Measurements from ENCODE around the gene SH2D3C. TPM values are rescaled to one million over a fixed set of nuclear protein-coding genes. Genes with fewer than 3 reads are reported as not detected.
A peak's percentile ranks its signal among the peaks of the same experiment; 100 is the strongest.

Gene SH2D3C
- total RNA-seq, 1 donor from 2014 or later, result 85.3 TPM

DNA sequence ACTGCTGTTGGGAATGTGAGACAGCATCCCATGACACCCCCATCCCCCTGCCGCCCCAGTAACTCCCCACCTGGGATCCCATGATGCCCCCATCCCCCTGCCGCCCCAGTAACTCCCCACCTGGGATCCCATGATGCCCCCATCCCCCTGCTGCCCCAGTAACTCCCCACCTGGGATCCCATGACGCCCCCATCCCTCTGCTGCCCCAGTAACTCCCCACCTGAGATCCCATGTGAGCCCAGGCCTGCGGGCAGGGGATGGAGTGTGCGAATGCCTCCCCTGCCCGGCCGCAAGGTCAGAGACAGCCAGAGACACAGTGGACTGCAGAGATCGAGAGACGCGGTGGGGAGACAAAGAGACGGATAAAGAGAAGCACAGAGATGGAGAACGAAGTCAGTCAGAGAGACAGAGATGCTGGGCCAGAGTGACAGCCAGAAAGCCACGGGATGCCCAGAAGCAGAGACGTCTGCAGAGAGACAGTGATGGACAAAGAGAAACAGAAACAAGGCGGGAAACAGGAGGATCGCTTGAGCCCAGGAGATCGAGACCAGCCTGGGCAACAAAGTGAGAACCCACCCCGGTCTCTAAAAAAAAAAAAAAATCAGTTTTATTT lies 992 bp downstream of the SH2D3C start:
- intact Hi-C loops (cut with DNase I), result no loop called here
- H3K27me3 ChIP-seq, result no peaks in the 10 kb centered on the region
- H3K27ac ChIP-seq, result peak overlapping the region; percentile 78
- H3K36me3 ChIP-seq, result no peaks in the 10 kb centered on the region
- ATAC-seq (no peak), DNase-seq (no peak)
- TF ChIP-seq, protein P1, sequence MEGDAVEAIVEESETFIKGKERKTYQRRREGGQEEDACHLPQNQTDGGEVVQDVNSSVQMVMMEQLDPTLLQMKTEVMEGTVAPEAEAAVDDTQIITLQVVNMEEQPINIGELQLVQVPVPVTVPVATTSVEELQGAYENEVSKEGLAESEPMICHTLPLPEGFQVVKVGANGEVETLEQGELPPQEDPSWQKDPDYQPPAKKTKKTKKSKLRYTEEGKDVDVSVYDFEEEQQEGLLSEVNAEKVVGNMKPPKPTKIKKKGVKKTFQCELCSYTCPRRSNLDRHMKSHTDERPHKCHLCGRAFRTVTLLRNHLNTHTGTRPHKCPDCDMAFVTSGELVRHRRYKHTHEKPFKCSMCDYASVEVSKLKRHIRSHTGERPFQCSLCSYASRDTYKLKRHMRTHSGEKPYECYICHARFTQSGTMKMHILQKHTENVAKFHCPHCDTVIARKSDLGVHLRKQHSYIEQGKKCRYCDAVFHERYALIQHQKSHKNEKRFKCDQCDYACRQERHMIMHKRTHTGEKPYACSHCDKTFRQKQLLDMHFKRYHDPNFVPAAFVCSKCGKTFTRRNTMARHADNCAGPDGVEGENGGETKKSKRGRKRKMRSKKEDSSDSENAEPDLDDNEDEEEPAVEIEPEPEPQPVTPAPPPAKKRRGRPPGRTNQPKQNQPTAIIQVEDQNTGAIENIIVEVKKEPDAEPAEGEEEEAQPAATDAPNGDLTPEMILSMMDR (IDR thresholded peaks at IDR 0.05), result no peak
- H3K4me1 ChIP-seq, result peaks cover 14% of the 10 kb centered on the region
- no peaks in the 10 kb centered on the region for H3K9me3 ChIP-seq
- peak overlapping the region; percentile 43 for H3K4me3 ChIP-seq

DNA sequence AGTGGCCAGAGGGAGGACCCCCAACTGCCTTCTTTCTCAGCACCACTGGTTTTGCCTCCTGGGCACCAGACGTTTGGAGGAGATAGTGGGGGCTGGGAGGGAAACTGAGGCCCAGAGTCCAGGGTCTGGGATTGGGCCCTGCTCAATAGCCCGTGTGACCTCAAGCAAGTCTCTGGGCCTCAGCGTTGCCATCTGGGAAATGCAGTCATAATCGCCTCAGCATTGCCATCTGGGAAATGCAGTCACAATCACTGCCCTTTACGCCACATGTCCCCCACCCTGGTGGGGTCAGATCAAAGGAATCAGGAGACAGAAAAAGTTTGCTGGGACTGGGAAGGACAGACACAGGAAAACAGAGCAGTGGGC lies 1.6 kb downstream of the SH2D3C start:
- intact Hi-C loops (cut with DNase I), result no loop called here
- H3K27ac ChIP-seq, result peak overlapping the region; percentile 30

DNA sequence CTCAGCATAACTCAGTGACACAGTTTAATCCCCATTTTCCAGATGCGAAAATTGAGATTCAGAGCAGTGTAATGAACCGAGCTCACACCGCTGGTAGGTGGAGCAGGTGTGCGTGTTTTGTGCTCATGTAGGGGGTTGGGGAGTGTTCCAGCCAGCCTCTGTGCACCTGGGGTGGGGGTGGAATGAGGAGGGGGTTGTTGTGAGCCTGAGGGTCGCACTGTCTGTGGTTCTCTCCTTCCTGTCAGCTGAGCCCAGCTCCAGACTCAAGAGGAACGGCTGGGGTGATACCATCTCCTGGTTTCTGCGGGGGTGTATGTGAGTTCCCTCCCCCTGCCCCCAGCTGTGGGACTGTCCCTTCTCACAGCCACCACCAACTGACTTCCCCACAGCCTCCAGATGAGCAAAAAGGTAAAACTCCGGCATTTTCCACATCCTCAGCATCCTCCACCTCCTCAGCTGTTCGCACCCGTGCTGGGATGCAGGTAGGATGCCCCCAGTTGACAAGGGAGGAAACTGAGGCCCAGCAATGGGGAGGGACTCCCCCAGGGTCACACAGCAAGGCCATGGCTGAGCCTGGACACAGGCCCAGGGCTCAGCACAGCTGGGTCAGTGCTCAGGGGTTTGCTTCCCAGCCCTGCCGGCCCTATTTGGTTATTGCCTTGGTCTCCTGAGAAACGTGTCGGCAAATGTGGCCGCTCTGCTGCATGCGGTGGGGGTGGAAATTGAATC lies 2.1 kb downstream of the SH2D3C start:
- H3K9me3 ChIP-seq, result no peaks in the 10 kb centered on the region
- DNase-seq, result peak; percentile 73
- H3K4me1 ChIP-seq, result peaks cover 19% of the 10 kb centered on the region
- no peaks in the 10 kb centered on the region for H3K27me3 ChIP-seq
- H3K36me3 ChIP-seq, result no peaks in the 10 kb centered on the region
- peak overlapping the region; percentile 43 for H3K4me3 ChIP-seq
- intact Hi-C loops (cut with DNase I), result no loop called here
- peak; percentile 62 for ATAC-seq
- peak overlapping the region; percentile 30 for H3K27ac ChIP-seq
- TF ChIP-seq, protein P1 (IDR thresholded peaks at IDR 0.05), result no peak

More for the DNA sequence above, 1.6 kb downstream of the SH2D3C start:
- no peak for DNase-seq
- H3K9me3 ChIP-seq, result no peaks in the 10 kb centered on the region
- peak overlapping the region; percentile 43 for H3K4me3 ChIP-seq
- no peak for ATAC-seq
- H3K27me3 ChIP-seq, result no peaks in the 10 kb centered on the region
- H3K4me1 ChIP-seq, result peaks cover 15% of the 10 kb centered on the region
- TF ChIP-seq, protein P1 (IDR thresholded peaks at IDR 0.05), result no peak
- no peaks in the 10 kb centered on the region for H3K36me3 ChIP-seq

DNA sequence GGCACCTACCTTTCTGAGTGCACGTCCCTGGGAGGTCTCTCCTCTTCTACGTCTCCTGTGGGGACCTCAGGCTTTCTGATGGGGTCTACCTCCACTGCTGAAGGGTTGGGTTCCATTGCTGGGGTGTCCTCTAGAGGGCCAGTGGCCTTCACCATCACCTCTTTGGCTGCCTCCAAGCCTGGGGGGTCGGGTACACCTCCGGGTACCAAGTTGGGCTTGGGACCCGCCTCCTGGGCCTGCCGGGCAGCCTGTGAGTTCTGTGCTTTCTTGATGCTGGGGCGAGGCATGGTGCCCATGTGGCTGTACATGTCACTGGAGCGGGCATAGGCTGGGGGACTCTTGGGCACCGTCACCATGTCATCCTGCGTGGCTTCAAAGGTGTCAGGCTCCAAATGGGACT lies 4.5 kb downstream of the SH2D3C start:
- intact Hi-C loops (cut with DNase I), result no loop called here
- Histone ChIP-seq H3K36me3 (no peaks in the 10 kb centered on the region), H3K27ac (no peak overlapping the region), H3K27me3 (no peaks in the 10 kb centered on the region), H3K4me1 (peaks cover 27% of the 10 kb centered on the region), H3K4me3 (no peak overlapping the region), H3K9me3 (no peaks in the 10 kb centered on the region)
- ATAC-seq (no peak), DNase-seq (no peak)
- TF ChIP-seq, protein P1 (IDR thresholded peaks at IDR 0.05), result no peak

DNA sequence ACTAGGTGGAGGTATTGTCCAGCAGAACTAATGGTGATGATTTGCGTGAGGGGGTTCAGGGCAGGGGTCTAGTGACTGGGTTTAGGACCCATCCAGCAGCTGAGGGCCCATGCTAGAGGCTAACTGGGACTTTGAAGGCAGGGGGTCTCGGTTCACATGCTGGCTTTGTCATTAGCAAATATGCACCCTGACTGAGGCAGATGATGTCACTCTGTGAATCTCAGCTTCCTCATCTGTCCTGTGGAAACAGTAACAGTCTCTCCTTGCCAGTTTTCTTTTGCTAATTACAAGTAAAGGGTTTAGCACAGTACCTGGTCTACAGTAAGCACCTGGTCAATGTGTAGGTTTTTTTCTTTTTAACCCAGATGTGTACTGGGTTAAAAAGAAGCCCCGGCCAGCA lies 5.2 kb downstream of the SH2D3C start:
- H3K9me3 ChIP-seq, result no peaks in the 10 kb centered on the region
- DNase-seq (no peak), ATAC-seq (no peak)
- no peak overlapping the region for H3K4me3 ChIP-seq
- intact Hi-C loops (cut with DNase I), result no loop called here
- TF ChIP-seq, protein P1 (IDR thresholded peaks at IDR 0.05), result no peak
- H3K36me3 ChIP-seq, result no peaks in the 10 kb centered on the region
- H3K4me1 ChIP-seq, result peaks cover 20% of the 10 kb centered on the region
- no peak overlapping the region for H3K27ac ChIP-seq
- H3K27me3 ChIP-seq, result no peaks in the 10 kb centered on the region
